Measurements from ENCODE around the gene CNTN1. TPM values are rescaled to one million over a fixed set of nuclear protein-coding genes. Genes with fewer than 3 reads are reported as not detected.

The CNTN1 gene
- total RNA-seq, 6 experiments from 2014 or later, result not detected

DNA sequence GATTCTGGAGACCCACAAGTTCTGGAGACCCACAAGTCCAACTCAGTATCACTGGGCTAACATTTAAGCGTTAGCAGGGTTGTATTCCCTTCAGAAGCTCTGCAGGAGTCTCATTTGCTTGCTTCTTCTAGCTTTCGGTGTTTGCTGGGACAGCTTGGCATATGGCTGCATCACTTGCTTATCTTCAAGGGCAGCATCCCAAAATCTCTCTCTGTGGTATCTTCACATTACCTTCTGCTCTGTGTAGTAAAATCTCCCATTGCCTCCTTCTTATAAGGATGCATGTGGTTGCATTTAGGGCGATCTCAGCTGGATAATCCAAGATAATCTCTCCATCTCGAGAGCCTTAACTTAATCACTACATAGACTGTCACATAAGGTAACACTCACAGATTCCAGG, 7.3 kb upstream of the CNTN1 start:
- peaks cover 48% of the 10 kb centered on the region for H3K9me3 Mint-ChIP-seq
- H3K27ac Mint-ChIP-seq, result no peak overlapping the region
- H3K36me3 Mint-ChIP-seq (ENCODE audit: low read depth), result no peaks in the 10 kb centered on the region
- TF ChIP-seq, protein P1, sequence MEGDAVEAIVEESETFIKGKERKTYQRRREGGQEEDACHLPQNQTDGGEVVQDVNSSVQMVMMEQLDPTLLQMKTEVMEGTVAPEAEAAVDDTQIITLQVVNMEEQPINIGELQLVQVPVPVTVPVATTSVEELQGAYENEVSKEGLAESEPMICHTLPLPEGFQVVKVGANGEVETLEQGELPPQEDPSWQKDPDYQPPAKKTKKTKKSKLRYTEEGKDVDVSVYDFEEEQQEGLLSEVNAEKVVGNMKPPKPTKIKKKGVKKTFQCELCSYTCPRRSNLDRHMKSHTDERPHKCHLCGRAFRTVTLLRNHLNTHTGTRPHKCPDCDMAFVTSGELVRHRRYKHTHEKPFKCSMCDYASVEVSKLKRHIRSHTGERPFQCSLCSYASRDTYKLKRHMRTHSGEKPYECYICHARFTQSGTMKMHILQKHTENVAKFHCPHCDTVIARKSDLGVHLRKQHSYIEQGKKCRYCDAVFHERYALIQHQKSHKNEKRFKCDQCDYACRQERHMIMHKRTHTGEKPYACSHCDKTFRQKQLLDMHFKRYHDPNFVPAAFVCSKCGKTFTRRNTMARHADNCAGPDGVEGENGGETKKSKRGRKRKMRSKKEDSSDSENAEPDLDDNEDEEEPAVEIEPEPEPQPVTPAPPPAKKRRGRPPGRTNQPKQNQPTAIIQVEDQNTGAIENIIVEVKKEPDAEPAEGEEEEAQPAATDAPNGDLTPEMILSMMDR (IDR thresholded peaks at IDR 0.05), result no peak
- no peak for DNase-seq
- peaks cover 2% of the 10 kb centered on the region; the same call in 1 of the 2 replicates for H3K27me3 Mint-ChIP-seq (ENCODE audit: insufficient read depth)
- H3K4me3 Mint-ChIP-seq, result no peak overlapping the region
- no peaks in the 10 kb centered on the region for H3K4me1 Mint-ChIP-seq (ENCODE audit: low read depth)

DNA sequence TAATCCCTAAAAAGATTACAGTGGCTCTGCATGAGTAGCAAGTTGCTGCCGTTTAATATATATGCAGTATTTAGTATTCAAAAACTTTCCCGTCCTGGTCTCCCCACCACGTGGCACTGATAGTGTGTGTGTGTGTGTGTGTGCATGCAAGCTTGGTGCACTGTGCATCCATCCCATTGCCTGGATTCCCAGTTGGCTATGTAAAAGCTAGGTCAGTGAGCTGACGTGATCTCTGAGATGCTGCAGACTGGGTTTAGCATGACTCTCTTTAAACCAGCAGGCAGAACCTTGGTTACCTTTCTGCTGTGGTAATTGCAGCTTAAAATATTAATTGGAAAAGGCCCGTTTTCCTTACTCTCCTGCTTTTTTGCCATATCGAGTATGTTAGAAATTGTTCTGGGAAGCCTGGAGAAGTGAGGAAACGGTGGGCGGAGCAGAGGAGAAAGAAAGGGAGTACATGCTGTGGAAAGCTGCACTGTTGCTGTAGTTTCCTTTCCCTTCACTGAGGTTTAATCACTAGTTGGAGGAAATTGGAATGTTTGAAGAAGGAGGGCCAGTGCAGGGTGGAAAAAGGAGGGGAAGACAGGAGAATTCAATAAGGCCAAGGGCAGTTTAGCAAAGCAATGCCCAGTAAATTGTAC, 4.0 kb upstream of the CNTN1 start:
- no peaks in the 10 kb centered on the region for H3K4me1 Mint-ChIP-seq (ENCODE audit: low read depth)
- peaks cover 38% of the 10 kb centered on the region for H3K9me3 Mint-ChIP-seq
- TF ChIP-seq, protein P1 (IDR thresholded peaks at IDR 0.05), result no peak
- no peak overlapping the region for H3K27ac Mint-ChIP-seq
- H3K4me3 Mint-ChIP-seq, result no peak overlapping the region
- DNase-seq, result no peak
- H3K36me3 Mint-ChIP-seq (ENCODE audit: low read depth), result no peaks in the 10 kb centered on the region
- H3K27me3 Mint-ChIP-seq (ENCODE audit: insufficient read depth), result peaks cover 2% of the 10 kb centered on the region; the same call in 1 of the 2 replicates

DNA sequence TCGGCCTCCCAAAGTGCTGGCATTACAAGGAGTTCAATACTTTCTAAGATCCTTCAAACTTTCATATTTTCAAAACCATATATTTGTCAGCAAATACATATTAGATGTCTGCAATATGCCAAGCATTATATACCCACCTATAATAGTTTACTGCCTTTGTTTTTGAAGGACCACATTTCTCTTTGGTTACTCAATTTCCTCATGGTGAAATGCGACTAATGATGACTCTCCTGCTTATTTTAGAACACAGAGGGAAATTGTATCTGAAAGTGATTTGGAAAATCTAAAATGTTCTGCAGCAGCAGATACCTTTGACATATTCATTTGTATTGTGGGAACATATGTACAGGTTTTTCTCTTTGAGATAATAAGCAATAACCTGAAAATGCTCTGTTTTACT, 2.7 kb upstream of the CNTN1 start:
- no peak for DNase-seq
- peaks cover 29% of the 10 kb centered on the region for H3K9me3 Mint-ChIP-seq
- peaks cover 2% of the 10 kb centered on the region; the same call in 1 of the 2 replicates for H3K27me3 Mint-ChIP-seq (ENCODE audit: insufficient read depth)
- no peak overlapping the region for H3K27ac Mint-ChIP-seq
- H3K36me3 Mint-ChIP-seq (ENCODE audit: low read depth), result no peaks in the 10 kb centered on the region
- TF ChIP-seq, protein P1 (IDR thresholded peaks at IDR 0.05), result no peak
- H3K4me3 Mint-ChIP-seq, result no peak overlapping the region
- no peaks in the 10 kb centered on the region for H3K4me1 Mint-ChIP-seq (ENCODE audit: low read depth)

DNA sequence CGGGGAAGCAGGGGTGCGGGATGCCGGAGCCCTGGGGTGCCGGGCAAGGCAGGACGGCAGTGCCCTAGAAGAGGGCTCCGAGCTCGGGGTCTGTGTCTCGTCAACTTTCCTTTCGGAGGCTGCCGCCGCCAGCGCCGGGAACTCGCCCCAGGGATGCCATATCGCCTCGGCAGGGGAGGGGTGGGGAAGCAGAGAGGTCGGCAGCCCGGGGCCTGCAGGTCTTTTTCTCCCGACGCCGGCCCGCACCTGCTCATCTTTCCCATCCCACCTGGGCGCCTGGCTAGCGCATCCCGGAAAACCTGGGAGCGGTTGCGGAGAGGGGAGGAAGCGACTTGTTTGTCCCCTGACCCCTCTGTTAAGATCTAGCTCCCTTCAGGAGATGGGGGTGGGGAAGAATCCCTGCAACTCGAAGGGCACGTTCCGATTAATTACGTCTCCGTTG, 547 bp downstream of the CNTN1 start:
- TF ChIP-seq, protein P1 (IDR thresholded peaks at IDR 0.05), result no peak
- H3K4me3 Mint-ChIP-seq, result no peak overlapping the region
- H3K9me3 Mint-ChIP-seq, result peaks cover 11% of the 10 kb centered on the region; the same call in 1 of the 2 replicates
- no peaks in the 10 kb centered on the region for H3K36me3 Mint-ChIP-seq (ENCODE audit: low read depth)
- H3K27me3 Mint-ChIP-seq (ENCODE audit: insufficient read depth), result peaks cover 2% of the 10 kb centered on the region; the same call in 1 of the 2 replicates
- no peaks in the 10 kb centered on the region for H3K4me1 Mint-ChIP-seq (ENCODE audit: low read depth)
- no peak for DNase-seq
- no peak overlapping the region for H3K27ac Mint-ChIP-seq

DNA sequence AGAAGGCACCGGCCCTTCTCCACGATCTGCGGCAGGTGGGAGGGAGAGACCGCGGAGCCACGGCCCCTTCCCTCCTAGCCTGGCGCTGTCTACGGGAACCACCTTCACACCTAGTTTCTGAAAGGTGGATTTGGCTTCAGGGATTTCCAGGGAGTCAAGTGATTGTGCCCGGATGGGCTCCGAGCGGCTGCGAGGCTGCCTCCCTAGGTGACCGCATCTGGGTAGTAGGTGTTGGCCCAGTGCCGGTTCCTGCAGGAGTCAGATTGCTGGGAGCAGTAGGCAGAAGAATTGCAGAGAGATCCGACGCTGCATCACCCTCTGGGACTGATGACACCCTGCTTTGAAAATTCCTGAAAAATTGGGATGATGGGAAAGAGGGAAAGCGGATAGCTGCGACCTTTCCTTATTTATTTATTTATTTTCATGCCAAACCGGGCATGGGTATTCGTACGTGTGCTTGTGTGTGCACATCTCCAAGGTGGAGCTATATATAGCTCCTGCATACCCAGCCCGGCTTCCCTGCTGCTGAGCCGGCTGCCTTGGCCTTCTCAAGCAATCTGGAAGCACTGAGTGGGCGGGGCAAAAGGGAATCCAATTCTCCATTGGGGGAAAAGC, 1.1 kb downstream of the CNTN1 start:
- Mint-ChIP-seq H3K36me3 (ENCODE audit: low read depth) (no peaks in the 10 kb centered on the region), H3K9me3 (peaks cover 8% of the 10 kb centered on the region), H3K27ac (no peak overlapping the region), H3K27me3 (ENCODE audit: insufficient read depth) (peaks cover 2% of the 10 kb centered on the region; the same call in 1 of the 2 replicates), H3K4me1 (ENCODE audit: low read depth) (no peaks in the 10 kb centered on the region), H3K4me3 (no peak overlapping the region)
- TF ChIP-seq, protein P1 (IDR thresholded peaks at IDR 0.05), result no peak
- DNase-seq, result no peak
